Tibial nerve (tissue), 4 donors: Measurements from ENCODE around the gene SPRY2. TPM values are rescaled to one million over a fixed set of nuclear protein-coding genes. Genes with fewer than 3 reads are reported as not detected.

Experiments
- DNase-seq, 2 donors: peaks; one replicate each; pipeline ENCODE4 v3.0.0-alpha.2; 2019; ENCODE audit warnings: low spot score in 2 of 2
- H3K27ac ChIP-seq, 4 donors: fragments of 200-600 bp; sonication (generic) in 3 of 4; one replicate each; pipeline ENCODE4 v1.5.1; 2017 to 2019; ENCODE audit warnings: mild to moderate bottlenecking in 1 of 4
- H3K27me3 ChIP-seq, 2 donors: fragments of 200-600 bp; sonication (generic) in 1 of 2; one replicate each; pipeline versions ENCODE4 v1.5.1 to v1.6.0; 2017 to 2019
- H3K36me3 ChIP-seq, 3 donors: fragments of 200-600 bp; sonication (generic); one replicate each; pipeline ENCODE4 v1.5.1; 2018 to 2019
- H3K4me1 ChIP-seq, 4 donors: fragments of 200-600 bp; sonication (generic) in 3 of 4; one replicate each; pipeline ENCODE4 v1.5.1; 2017 to 2019
- H3K4me3 ChIP-seq, 4 donors: fragments of 200-600 bp; sonication (generic) in 3 of 4; one replicate each; pipeline ENCODE4 v1.5.1; 2017 to 2019; ENCODE audit warnings: mild to moderate bottlenecking in 1 of 4, moderate library complexity in 1 of 4
- H3K9me3 ChIP-seq, 4 donors: fragments of 200-600 bp; sonication (generic) in 3 of 4; one replicate each; pipeline ENCODE4 v1.5.1; 2017 to 2019
- CTCF ChIP-seq, 5 experiments: fragments of 200-600 bp in 3 of 5; fragments of 450-650 bp in 2 of 5; sonication (generic) in 3 of 5; IDR thresholded peaks; one replicate each; pipeline ENCODE4 v1.5.1; 2016 to 2019; ENCODE audit warnings: antibody characterized with exemption in 5 of 5, mild to moderate bottlenecking in 3 of 5, moderate library complexity in 2 of 5
- EP300 ChIP-seq, 2 donors: sonication (generic); formaldehyde crosslinking; IDR thresholded peaks; one replicate each; pipeline ENCODE4 v1.6.1; 2017; ENCODE audit warnings: antibody characterized with exemption in 2 of 2, mild to moderate bottlenecking in 1 of 2
- POLR2A ChIP-seq, 2 donors: fragments of 450-650 bp; IDR thresholded peaks; one replicate each; pipeline ENCODE4 v1.6.1; 2017; ENCODE audit warnings: antibody characterized with exemption in 2 of 2, mild to moderate bottlenecking in 2 of 2, moderate library complexity in 2 of 2
- WGBS, 2 donors: methylation state at CpG; one replicate each; pipeline ENCODE4 v1.1.5; 2018; 5-methylcytosine and 5-hydroxymethylcytosine counted together
- small RNA-seq: library from RNA; depleted of rRNA; stranded (forward); fragments of <200 nt; gene quantifications from one replicate; pipeline ENCODE3, GENCODE V24; 2016
- total RNA-seq, 4 donors: library from RNA; depleted of rRNA; stranded (reverse); fragments of >200 nt; gene quantifications; one replicate each; pipeline ENCODE4 v1.1.0, GENCODE V29; 2016

Gene SPRY2
- total RNA-seq, 4 donors from 2014 or later = 80.4 to 122 (median 92.5) TPM

GRCh38 chr13:80297094-80297493, 43.8 kb downstream of the SPRY2 start:
- TF ChIP-seq POLR2A (IDR thresholded peaks at IDR 0.05) = no peak
- no peak for TF ChIP-seq EP300 (IDR thresholded peaks at IDR 0.05)
- no peak for TF ChIP-seq CTCF (IDR thresholded peaks at IDR 0.05)
- Histone ChIP-seq H3K27me3 (no peaks in the 10 kb centered on the region), H3K4me1 (no peaks in the 10 kb centered on the region), H3K27ac (no peak overlapping the region), H3K9me3 (no peaks in the 10 kb centered on the region), H3K4me3 (no peak overlapping the region), H3K36me3 (peaks cover 0 to 7% (median 0%) of the 10 kb centered on the region in 3 donors)
- DNase-seq = no peak

- H3K4me1 ChIP-seq = no peaks in the 10 kb centered on the region
- H3K27ac ChIP-seq = no peak overlapping the region
- no peaks in the 10 kb centered on the region for H3K9me3 ChIP-seq
- no peak for TF ChIP-seq EP300 (IDR thresholded peaks at IDR 0.05)
- TF ChIP-seq POLR2A (IDR thresholded peaks at IDR 0.05) = no peak
- no peak for TF ChIP-seq CTCF (IDR thresholded peaks at IDR 0.05)
- H3K36me3 ChIP-seq = peaks cover 0 to 7% (median 0%) of the 10 kb centered on the region in 3 donors
- H3K27me3 ChIP-seq = no peaks in the 10 kb centered on the region
- peak in 1 of 2 donors; percentile 13 for DNase-seq
- 77 to 79% methylated on average over 7 of the region's 7 CpGs for WGBS, 2 donors
- H3K4me3 ChIP-seq = no peak overlapping the region
Observed at GRCh38 chr13:80296638-80297037, 44.3 kb downstream of the SPRY2 start.

GRCh38 chr13:80290591-80290990, 50.3 kb downstream of the SPRY2 start:
- WGBS, 2 donors = 84 to 91% methylated on average over 1 of the region's 1 CpG
- H3K27me3 ChIP-seq = no peaks in the 10 kb centered on the region

More at GRCh38 chr13:80290591-80290990, 50.3 kb downstream of the SPRY2 start:
- Histone ChIP-seq H3K9me3 (peaks cover 0 to 6% (median 0%) of the 10 kb centered on the region in 4 donors), H3K4me3 (no peak overlapping the region), H3K27ac (no peak overlapping the region), H3K36me3 (no peaks in the 10 kb centered on the region), H3K4me1 (no peaks in the 10 kb centered on the region)
- TF ChIP-seq POLR2A (IDR thresholded peaks at IDR 0.05) = no peak
- no peak for TF ChIP-seq CTCF (IDR thresholded peaks at IDR 0.05)
- DNase-seq = no peak

Small RNAs within 50 kb of the gene (small RNA-seq; reads per million reads assigned to genes)
- not detected for gene RNU6-61P
